ENCODE data around the gene KCNJ6. TPM values are rescaled to one million over a fixed set of nuclear protein-coding genes. Genes with fewer than 3 reads are reported as not detected.

Gene KCNJ6
- total and polyA plus RNA-seq, 2 of the 8 experiments (the other 6 are each of a cell fraction or from before 2014, with no cell fraction given) = 0.51 to 1.2 TPM

DNA sequence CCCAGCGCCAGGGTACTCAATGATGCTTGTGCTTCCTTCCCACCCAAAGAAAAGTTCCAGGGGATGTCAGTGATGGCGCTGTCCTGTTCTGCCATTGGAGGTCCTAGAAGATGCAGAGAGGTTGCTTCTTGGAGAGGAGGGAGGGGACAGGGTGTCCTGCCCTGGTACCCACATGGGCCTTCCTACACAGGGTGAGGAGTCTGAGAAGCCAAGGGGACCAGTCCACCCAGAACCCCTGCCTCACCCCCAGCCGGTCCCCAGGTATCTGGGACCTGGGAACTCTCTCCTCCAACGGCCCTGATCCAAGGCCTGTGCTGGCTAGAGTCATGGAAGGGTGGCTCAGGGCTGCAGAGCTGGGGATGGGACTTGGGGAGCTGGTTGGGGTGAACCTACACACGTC is 259.4 kb downstream of the KCNJ6 start:
- Histone ChIP-seq H3K27me3 (replicated peaks in 1 of 4; ENCODE audit: control insufficient read depth in 3 of 4, extremely low read depth in 1 of 4, insufficient read depth in 3 of 4, low read length in 3 of 4) (no peaks in the 10 kb centered on the region), H2BK15ac (ENCODE audit: low read length) (peak overlapping the region; percentile 46; the same call in 1 of the 2 replicates), H4K8ac (ENCODE audit: extremely low read depth, insufficient read depth, low read length) (peak overlapping the region; percentile 16), H3K9ac (replicated peaks in 1 of 4; ENCODE audit: extremely low read depth in 1 of 4, low read depth in 3 of 4, low read length in 3 of 4) (no peak overlapping the region), H4K20me1 (replicated peaks in 1 of 2; ENCODE audit: control insufficient read depth in 1 of 2, insufficient read depth in 2 of 2, low read length in 2 of 2) (no peaks in the 10 kb centered on the region), H2BK120ac (replicated peaks; ENCODE audit: low read depth, low read length) (no peak overlapping the region), H2BK12ac (ENCODE audit: low read depth, low read length) (no peak overlapping the region), H3K56ac (replicated peaks; ENCODE audit: insufficient read length, low read depth, low read length) (no peak overlapping the region), H4K91ac (replicated peaks; ENCODE audit: insufficient read length, low read length) (no peak overlapping the region), H2BK20ac (ENCODE audit: low read length) (no peak overlapping the region), H3K79me1 (ENCODE audit: low read depth, low read length) (no peaks in the 10 kb centered on the region), H3K27ac (ENCODE audit: low read depth, low read length) (no peak overlapping the region), H3K18ac (ENCODE audit: extremely low read depth, low read length) (peak overlapping the region; percentile 27; the same call in 1 of the 2 replicates), H3K14ac (ENCODE audit: insufficient read length) (no peak overlapping the region), H3K4ac (replicated peaks; ENCODE audit: insufficient read length, low read depth, low read length) (no peak overlapping the region), H2AFZ (ENCODE audit: low read length) (no peak overlapping the region), H3K23me2 (ENCODE audit: low read depth, low read length) (no peaks in the 10 kb centered on the region; the same call in 1 of the 2 replicates), H2AK5ac (ENCODE audit: low read depth, low read length) (no peak overlapping the region), H3K23ac (ENCODE audit: insufficient read length) (no peak overlapping the region), H3K36me3 (ENCODE audit: control insufficient read depth in 2 of 4, insufficient read depth in 4 of 4, low read length in 3 of 4) (no peaks in the 10 kb centered on the region), H3K4me2 (ENCODE audit: insufficient read depth in 1 of 2, low read depth in 2 of 2, low read length in 2 of 2) (no peak overlapping the region), H2BK5ac (ENCODE audit: low read depth, low read length) (no peak overlapping the region; the same call in 1 of the 2 replicates), H3K79me2 (ENCODE audit: control insufficient read depth in 1 of 2, insufficient read depth in 2 of 2, low read length in 2 of 2) (no peaks in the 10 kb centered on the region), H4K5ac (ENCODE audit: insufficient read length, low read depth, low read length) (no peak overlapping the region), H3K4me3 (ENCODE audit: extremely low read depth in 1 of 4, insufficient read depth in 2 of 4, low read depth in 3 of 4, low read length in 4 of 4) (no peak overlapping the region), H3K4me1 (replicated peaks in 1 of 4; ENCODE audit: control insufficient read depth in 3 of 4, insufficient read depth in 4 of 4, low read length in 3 of 4) (no peaks in the 10 kb centered on the region), H3K9me3 (ENCODE audit: insufficient read depth in 2 of 2, low read depth in 1 of 2, low read length in 1 of 2) (no peaks in the 10 kb centered on the region; a peak in 1 of 4 replicates)
- CTCF ChIA-PET (ENCODE audit: partially characterized antibody) = interaction anchor here (0.7 to 2.0 kb wide), 4 partner anchors 8 to 18 kb away, joined by 3 to 6 read pairs (median 4); no protein-coding TSS in a partner anchor
- WGBS, 2 experiments (ENCODE audit: extremely low coverage in 1 of 2, insufficient coverage in 1 of 2, insufficient read length in 1 of 2, insufficient replicate concordance in 2 of 2, low coverage in 1 of 2, low lambda C conversion rate in 2 of 2, missing lambda C conversion rate in 1 of 2) = 98% methylated on average over 5 of the region's 5 CpGs; no CpG with 5 or more reads in 1 of the 2 experiments
- POLR2A ChIA-PET (ENCODE audit: partially characterized antibody) = interaction anchor here (1.3 to 1.7 kb wide), 2 partner anchors 9 to 18 kb away, joined by 4 to 6 read pairs; no protein-coding TSS in a partner anchor
- no peak for FAIRE-seq
- no peak for DNase-seq (ENCODE audit: low read depth in 1 of 2, low spot score in 2 of 2)
- TF ChIP-seq CHD1 (IDR thresholded peaks at IDR 0.05; ENCODE audit: low read depth, low read length) = no peak
- no peak for TF ChIP-seq SIN3A (conservative IDR thresholded peaks at IDR 0.05 in 1 of 2, IDR thresholded peaks at IDR 0.05 in 1 of 2; ENCODE audit: low read depth in 1 of 2, low read length in 2 of 2)
- TF ChIP-seq HDAC6 (IDR thresholded peaks at IDR 0.05; ENCODE audit: low read depth, low read length) = no peak
- TF ChIP-seq, protein P1, sequence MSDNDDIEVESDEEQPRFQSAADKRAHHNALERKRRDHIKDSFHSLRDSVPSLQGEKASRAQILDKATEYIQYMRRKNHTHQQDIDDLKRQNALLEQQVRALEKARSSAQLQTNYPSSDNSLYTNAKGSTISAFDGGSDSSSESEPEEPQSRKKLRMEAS (IDR thresholded peaks at IDR 0.05) = no peak
- no peak for TF ChIP-seq BCL11A (IDR thresholded peaks at IDR 0.05; ENCODE audit: low read depth in 2 of 2, low read length in 2 of 2)
- TF ChIP-seq, protein P2, sequence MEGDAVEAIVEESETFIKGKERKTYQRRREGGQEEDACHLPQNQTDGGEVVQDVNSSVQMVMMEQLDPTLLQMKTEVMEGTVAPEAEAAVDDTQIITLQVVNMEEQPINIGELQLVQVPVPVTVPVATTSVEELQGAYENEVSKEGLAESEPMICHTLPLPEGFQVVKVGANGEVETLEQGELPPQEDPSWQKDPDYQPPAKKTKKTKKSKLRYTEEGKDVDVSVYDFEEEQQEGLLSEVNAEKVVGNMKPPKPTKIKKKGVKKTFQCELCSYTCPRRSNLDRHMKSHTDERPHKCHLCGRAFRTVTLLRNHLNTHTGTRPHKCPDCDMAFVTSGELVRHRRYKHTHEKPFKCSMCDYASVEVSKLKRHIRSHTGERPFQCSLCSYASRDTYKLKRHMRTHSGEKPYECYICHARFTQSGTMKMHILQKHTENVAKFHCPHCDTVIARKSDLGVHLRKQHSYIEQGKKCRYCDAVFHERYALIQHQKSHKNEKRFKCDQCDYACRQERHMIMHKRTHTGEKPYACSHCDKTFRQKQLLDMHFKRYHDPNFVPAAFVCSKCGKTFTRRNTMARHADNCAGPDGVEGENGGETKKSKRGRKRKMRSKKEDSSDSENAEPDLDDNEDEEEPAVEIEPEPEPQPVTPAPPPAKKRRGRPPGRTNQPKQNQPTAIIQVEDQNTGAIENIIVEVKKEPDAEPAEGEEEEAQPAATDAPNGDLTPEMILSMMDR (IDR thresholded peaks at IDR 0.05; ENCODE audit: control extremely low read depth in 1 of 3, insufficient read depth in 1 of 3, low read depth in 1 of 3, low read length in 3 of 3) = no peak
- TF ChIP-seq NANOG (IDR thresholded peaks at IDR 0.05; ENCODE audit: insufficient read depth, low read depth, low read length, poor library complexity, severe bottlenecking) = no peak
- TF ChIP-seq EGR1 (IDR thresholded peaks at IDR 0.05; ENCODE audit: borderline replicate concordance, low read depth, low read length) = no peak
- no peak for TF ChIP-seq POLR2AphosphoS5 (IDR thresholded peaks at IDR 0.05; ENCODE audit: low read depth, low read length)
- TF ChIP-seq ASH2L (IDR thresholded peaks at IDR 0.05; ENCODE audit: low read length) = no peak
- no peak for TF ChIP-seq CREB1 (IDR thresholded peaks at IDR 0.05)
- TF ChIP-seq BACH1 (IDR thresholded peaks at IDR 0.05; ENCODE audit: low read length) = no peak
